Hepatocyte (in vitro differentiated cells): ENCODE measurements around the gene ZNF423. TPM values are rescaled to one million over a fixed set of nuclear protein-coding genes. Genes with fewer than 3 reads are reported as not detected.

ENCODE experiments used
- DNase-seq: peaks from one replicate; pipeline ENCODE4 v3.0.0-alpha.2; 2016; ENCODE audit warnings: low spot score
- H2AFZ ChIP-seq: fragments of 200-600 bp; sonication (generic); 2 replicates; pipeline ENCODE4 v1.6.0; 2016; ENCODE audit warnings: antibody characterized with exemption, mild to moderate bottlenecking
- H3K27ac ChIP-seq: fragments of 200-600 bp; sonication (generic); 2 replicates; pipeline ENCODE4 v1.5.1; 2016; ENCODE audit warnings: mild to moderate bottlenecking
- H3K27me3 ChIP-seq: fragments of 200-600 bp; sonication (generic); 2 replicates; pipeline ENCODE4 v1.6.1; 2016
- H3K36me3 ChIP-seq: fragments of 200-600 bp; sonication (generic); replicated peaks from 2 replicates; pipeline ENCODE4 v1.5.1; 2016; ENCODE audit warnings: low read depth; ENCODE audit not compliant: insufficient read depth
- H3K4me1 ChIP-seq: fragments of 200-600 bp; sonication (generic); 2 replicates; pipeline ENCODE4 v1.5.1; 2016; ENCODE audit warnings: mild to moderate bottlenecking, moderate library complexity; ENCODE audit not compliant: insufficient read depth
- H3K4me2 ChIP-seq: fragments of 200-600 bp; sonication (generic); 2 replicates; pipeline ENCODE4 v1.6.0; 2016
- H3K4me3 ChIP-seq: fragments of 200-600 bp; sonication (generic); 2 replicates; pipeline ENCODE4 v1.5.1; 2016; ENCODE audit warnings: mild to moderate bottlenecking
- H3K79me2 ChIP-seq: fragments of 200-600 bp; sonication (generic); 2 replicates; pipeline ENCODE4 v1.6.0; 2017; ENCODE audit warnings: mild to moderate bottlenecking
- H3K9me2 ChIP-seq: fragments of 200-600 bp; sonication (generic); replicated peaks from 2 replicates; pipeline ENCODE4 v1.6.0; 2017; ENCODE audit warnings: mild to moderate bottlenecking; ENCODE audit not compliant: insufficient read depth
- H3K9me3 ChIP-seq: fragments of 200-600 bp; sonication (generic); 2 replicates; pipeline ENCODE4 v1.5.1; 2016; ENCODE audit warnings: low read depth, mild to moderate bottlenecking
- H4K20me1 ChIP-seq: fragments of 200-600 bp; sonication (generic); 2 replicates; pipeline ENCODE4 v1.6.0; 2016; ENCODE audit warnings: mild to moderate bottlenecking; ENCODE audit not compliant: insufficient read depth, poor library complexity, severe bottlenecking
- CTCF ChIP-seq: fragments of 200-600 bp; sonication (generic); IDR thresholded peaks from 2 replicates; pipeline ENCODE4 v1.5.1; 2016; ENCODE audit warnings: antibody characterized with exemption, mild to moderate bottlenecking; ENCODE audit not compliant: poor library complexity
- EZH2 ChIP-seq: fragments of 200-600 bp; sonication (generic); IDR thresholded peaks from 2 replicates; pipeline ENCODE4 v1.6.1; 2016; ENCODE audit warnings: antibody characterized with exemption, mild to moderate bottlenecking, borderline replicate concordance
- EZH2phosphoT487 ChIP-seq: fragments of 200-600 bp; sonication (generic); IDR thresholded peaks from one replicate; pipeline ENCODE4 v1.6.1; 2018; ENCODE audit warnings: antibody characterized with exemption, mild to moderate bottlenecking, low read depth, moderate library complexity; ENCODE audit not compliant: unreplicated experiment, severe bottlenecking
- WGBS: methylation state at CpG from one replicate; pipeline ENCODE4 v1.1.6; 2016; ENCODE audit warnings: low lambda C conversion rate; ENCODE audit errors: missing lambda C conversion rate; 5-methylcytosine and 5-hydroxymethylcytosine counted together
- polyA plus RNA-seq: library from polyadenylated mRNA; unstranded; fragments of >200 nt; fragmentation: Nextera tagmentation; extraction: Ambion mirVana; gene quantifications from 2 replicates; pipeline ENCODE4 v1.2.1, GENCODE V29; 2016
- total RNA-seq: library from RNA; depleted of rRNA; stranded (reverse); fragments of >200 nt; gene quantifications from 2 replicates; pipeline ENCODE4 v1.2.3, GENCODE V29; 2014

The ZNF423 gene
- total and polyA plus RNA-seq, 2 experiments from 2014 or later, result 9.6 to 11.8 TPM

- Histone ChIP-seq H4K20me1 (no peaks in the 10 kb centered on the region), H3K27ac (no peak overlapping the region), H3K4me3 (no peak overlapping the region), H3K79me2 (no peaks in the 10 kb centered on the region), H3K27me3 (no peaks in the 10 kb centered on the region), H3K9me3 (no peaks in the 10 kb centered on the region), H3K9me2 (no peaks in the 10 kb centered on the region), H2AFZ (no peak overlapping the region), H3K36me3 (no peaks in the 10 kb centered on the region), H3K4me1 (peaks cover 12% of the 10 kb centered on the region), H3K4me2 (no peak overlapping the region)
- DNase-seq, result no peak
- 91% methylated on average over 4 of the region's 4 CpGs for WGBS
- no peak for TF ChIP-seq CTCF
- TF ChIP-seq EZH2phosphoT487, result no peak
- TF ChIP-seq EZH2, result no peak
Measured at GRCh38 chr16:49487746-49488145, 368.2 kb downstream of the ZNF423 start.

- Histone ChIP-seq H3K27ac (no peak overlapping the region), H4K20me1 (no peaks in the 10 kb centered on the region), H3K27me3 (peaks cover 8% of the 10 kb centered on the region), H3K9me2 (no peaks in the 10 kb centered on the region), H3K36me3 (no peaks in the 10 kb centered on the region), H3K4me2 (no peak overlapping the region), H2AFZ (no peak overlapping the region), H3K9me3 (no peaks in the 10 kb centered on the region), H3K4me1 (peaks cover 6% of the 10 kb centered on the region), H3K79me2 (no peaks in the 10 kb centered on the region), H3K4me3 (no peak overlapping the region)
- no peak for TF ChIP-seq EZH2
- TF ChIP-seq EZH2phosphoT487, result no peak
- TF ChIP-seq CTCF, result no peak
- 92% methylated on average over 2 of the region's 2 CpGs for WGBS
- DNase-seq, result no peak
Measured at GRCh38 chr16:49486400-49486799, 369.5 kb downstream of the ZNF423 start.

GRCh38 chr16:49485663-49486062 lies 370.2 kb downstream of the ZNF423 start:
- Histone ChIP-seq H3K36me3 (no peaks in the 10 kb centered on the region), H3K27me3 (peaks cover 14% of the 10 kb centered on the region), H3K4me1 (peaks cover 6% of the 10 kb centered on the region), H2AFZ (no peak overlapping the region), H4K20me1 (no peaks in the 10 kb centered on the region), H3K9me2 (no peaks in the 10 kb centered on the region), H3K9me3 (no peaks in the 10 kb centered on the region), H3K4me2 (no peak overlapping the region), H3K4me3 (no peak overlapping the region), H3K79me2 (no peaks in the 10 kb centered on the region), H3K27ac (no peak overlapping the region)
- no peak for DNase-seq
- no peak for TF ChIP-seq EZH2phosphoT487
- TF ChIP-seq EZH2, result no peak
- no peak for TF ChIP-seq CTCF

- H3K4me2 ChIP-seq, result peak overlapping the region; percentile 86
- H3K36me3 ChIP-seq, result no peaks in the 10 kb centered on the region
- H3K27me3 ChIP-seq, result peaks cover 14% of the 10 kb centered on the region
- no peak overlapping the region for H2AFZ ChIP-seq
- H3K27ac ChIP-seq, result no peak overlapping the region
- no peaks in the 10 kb centered on the region for H4K20me1 ChIP-seq
- H3K4me3 ChIP-seq, result no peak overlapping the region
- no peaks in the 10 kb centered on the region for H3K79me2 ChIP-seq
- WGBS, result 87% methylated on average over 8 of the region's 8 CpGs
- no peaks in the 10 kb centered on the region for H3K9me2 ChIP-seq
- H3K4me1 ChIP-seq, result peaks cover 6% of the 10 kb centered on the region
- DNase-seq, result no peak
- H3K9me3 ChIP-seq, result no peaks in the 10 kb centered on the region
- TF ChIP-seq EZH2 (no peak), EZH2phosphoT487 (no peak), CTCF (no peak)
Measured at GRCh38 chr16:49484936-49485335, 371.0 kb downstream of the ZNF423 start.
